ENCODE data around the gene TEPSIN. TPM values are rescaled to one million over a fixed set of nuclear protein-coding genes. Genes with fewer than 3 reads are reported as not detected.

Gene TEPSIN
- total RNA-seq, 2 experiments from 2014 or later: 28.2 to 32.2 TPM

GRCh38 chr17:81197831-81198490, 40.9 kb downstream of the TEPSIN start:
- Mint-ChIP-seq H3K4me1 (ENCODE audit: low read depth) (no peaks in the 10 kb centered on the region), H3K4me3 (no peak overlapping the region), H3K9me3 (no peaks in the 10 kb centered on the region), H3K36me3 (ENCODE audit: low read depth) (no peaks in the 10 kb centered on the region), H3K27me3 (no peaks in the 10 kb centered on the region), H3K27ac (no peak overlapping the region)
- no peak for DNase-seq
- no peak for ATAC-seq
- TF ChIP-seq CTCF (IDR thresholded peaks at IDR 0.05): no peak
- intact Hi-C loops (cut with micrococcal nuclease): no loop called here
- POLR2A ChIA-PET: no interaction called here
- CTCF ChIA-PET: interaction anchor here (1.0 kb wide), 1 partner anchor 55 kb away, joined by 3 read pairs; no protein-coding TSS in a partner anchor

DNA sequence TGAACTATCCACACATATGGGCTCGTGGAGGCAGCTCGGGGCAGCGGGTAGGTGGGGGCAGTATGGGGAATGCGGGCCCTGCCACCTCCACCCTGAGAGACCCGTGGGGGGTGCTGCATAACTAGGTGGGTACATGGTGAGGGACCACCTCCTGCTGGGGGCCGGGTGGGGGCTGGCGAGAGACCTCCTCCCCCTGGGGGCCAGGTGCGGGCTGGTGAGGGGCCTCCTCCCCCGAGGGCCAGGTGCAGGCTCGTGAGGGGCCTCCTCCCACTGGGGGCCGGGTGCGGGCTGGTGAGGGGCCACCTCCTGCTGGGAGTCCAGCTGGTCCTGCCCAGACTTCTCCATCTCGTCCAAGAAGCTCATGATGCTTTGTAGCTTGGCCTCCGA, 41.5 kb downstream of the TEPSIN start:
- H3K36me3 Mint-ChIP-seq (ENCODE audit: low read depth): no peaks in the 10 kb centered on the region
- no peaks in the 10 kb centered on the region for H3K4me1 Mint-ChIP-seq (ENCODE audit: low read depth)
- intact Hi-C loops (cut with micrococcal nuclease): no loop called here
- CTCF ChIA-PET: interaction anchor here (1.0 kb wide), 1 partner anchor 55 kb away, joined by 3 read pairs; no protein-coding TSS in a partner anchor
- no peak for TF ChIP-seq CTCF (IDR thresholded peaks at IDR 0.05)
- POLR2A ChIA-PET: no interaction called here
- DNase-seq: no peak
- H3K27ac Mint-ChIP-seq: no peak overlapping the region
- ATAC-seq: no peak
- no peaks in the 10 kb centered on the region for H3K27me3 Mint-ChIP-seq
- H3K4me3 Mint-ChIP-seq: no peak overlapping the region
- no peaks in the 10 kb centered on the region for H3K9me3 Mint-ChIP-seq

DNA sequence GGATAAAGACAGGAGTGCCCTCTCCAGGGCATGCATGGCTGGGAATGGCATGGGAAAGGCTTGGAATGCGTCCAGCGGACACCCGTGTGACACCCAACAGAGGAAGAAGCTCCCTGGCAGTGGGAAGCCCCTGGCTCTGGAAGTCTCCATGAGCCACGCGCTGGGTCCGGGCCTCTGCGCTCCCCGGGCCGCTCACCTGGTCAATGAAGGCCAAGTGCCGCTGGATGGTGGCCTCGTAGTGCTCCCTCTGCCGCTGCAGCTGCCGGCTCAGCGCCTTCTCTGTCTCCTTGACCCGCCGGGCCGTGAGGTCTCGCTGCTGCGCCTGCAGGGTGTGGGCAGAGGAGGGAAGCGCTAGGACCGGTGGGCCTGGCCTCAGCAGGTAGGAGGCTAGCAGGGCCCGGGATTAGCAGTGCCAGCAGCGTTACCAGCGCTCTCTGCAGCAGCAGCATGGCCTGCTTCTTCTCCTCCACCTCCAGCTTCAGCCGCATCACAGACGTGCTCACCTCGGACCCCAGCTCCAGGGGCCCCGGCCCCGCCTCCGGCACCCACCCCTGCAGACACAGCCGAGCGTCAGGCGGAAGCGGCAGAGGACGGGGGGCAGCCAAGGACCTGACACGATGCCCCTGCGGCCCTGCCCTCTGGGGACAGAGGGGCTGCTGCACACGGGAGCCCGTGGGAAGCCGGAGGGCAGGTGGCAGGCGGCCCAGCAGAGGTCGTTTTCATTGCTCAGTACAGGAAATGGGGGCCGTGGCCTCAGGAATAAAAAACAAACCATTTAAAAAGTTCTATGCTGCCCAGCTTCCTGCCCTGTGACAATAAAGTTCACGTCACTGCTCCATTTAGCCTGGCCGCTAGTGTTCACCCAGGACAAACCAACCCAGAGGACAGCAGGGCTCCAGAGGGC, 42.1 kb downstream of the TEPSIN start:
- H3K4me3 Mint-ChIP-seq: no peak overlapping the region
- no peaks in the 10 kb centered on the region for H3K4me1 Mint-ChIP-seq (ENCODE audit: low read depth)
- ATAC-seq (no peak), DNase-seq (no peak)
- no peak for TF ChIP-seq CTCF (IDR thresholded peaks at IDR 0.05)
- H3K27me3 Mint-ChIP-seq: no peaks in the 10 kb centered on the region
- H3K9me3 Mint-ChIP-seq: no peaks in the 10 kb centered on the region
- POLR2A ChIA-PET: no interaction called here
- H3K27ac Mint-ChIP-seq: no peak overlapping the region
- CTCF ChIA-PET: no interaction called here
- H3K36me3 Mint-ChIP-seq (ENCODE audit: low read depth): no peaks in the 10 kb centered on the region
- intact Hi-C loops (cut with micrococcal nuclease): no loop called here

- Mint-ChIP-seq H3K4me1 (ENCODE audit: low read depth) (no peaks in the 10 kb centered on the region), H3K9me3 (no peaks in the 10 kb centered on the region), H3K27me3 (no peaks in the 10 kb centered on the region), H3K36me3 (ENCODE audit: low read depth) (no peaks in the 10 kb centered on the region), H3K27ac (no peak overlapping the region), H3K4me3 (no peak overlapping the region)
- ChIA-PET POLR2A (no interaction called here), CTCF (no interaction called here)
- ATAC-seq (no peak), DNase-seq (no peak)
- no peak for TF ChIP-seq CTCF (IDR thresholded peaks at IDR 0.05)
- intact Hi-C loops (cut with micrococcal nuclease): no loop called here
Observed at GRCh38 chr17:81195941-81196495, 42.8 kb downstream of the TEPSIN start.
